Measurements from ENCODE around the gene RSPO1.
A peak's percentile ranks its signal among the peaks of the same experiment; 100 is the strongest.
"Not testable (repeated sequence)": the region's sequence is repeated elsewhere in the genome, so short reads cannot be mapped to it uniquely, and the experiment has no call there.

RSPO1 gene

GRCh38 chr1:37634244-37634991, at the start of gene RSPO1:
TSS of gene RSPO1 (minus strand) at chr1:37634892. CDS start at chr1:37629661, 5,231 bp downstream.
- peak; percentile 10 for DNase-seq

- DNase-seq: not testable (repeated sequence)
Measured at GRCh38 chr1:37684182-37684581, 49.5 kb upstream of the RSPO1 start.

- DNase-seq: peak; percentile 60
Measured at GRCh38 chr1:37682334-37682987, 47.8 kb upstream of the RSPO1 start.

- DNase-seq: no peak
Measured at GRCh38 chr1:37680933-37681332, 46.2 kb upstream of the RSPO1 start.

GRCh38 chr1:37677808-37678207, 43.1 kb upstream of the RSPO1 start:
- no peak for DNase-seq

- DNase-seq: no peak
Measured at GRCh38 chr1:37677143-37677439, 42.4 kb upstream of the RSPO1 start.

GRCh38 chr1:37676281-37677142, 41.8 kb upstream of the RSPO1 start:
- DNase-seq: no peak

- no peak for DNase-seq
Measured at GRCh38 chr1:37673920-37674319, 39.2 kb upstream of the RSPO1 start.

GRCh38 chr1:37672136-37672870, 37.6 kb upstream of the RSPO1 start:
- no peak for DNase-seq

GRCh38 chr1:37671261-37671660, 36.6 kb upstream of the RSPO1 start:
- no peak for DNase-seq

- no peak for DNase-seq
Measured at GRCh38 chr1:37670133-37670532, 35.4 kb upstream of the RSPO1 start.

GRCh38 chr1:37667023-37667671, 32.5 kb upstream of the RSPO1 start:
- DNase-seq: no peak

GRCh38 chr1:37666241-37666867, 31.7 kb upstream of the RSPO1 start:
- no peak for DNase-seq

GRCh38 chr1:37663426-37664000, 28.8 kb upstream of the RSPO1 start:
- no peak for DNase-seq

GRCh38 chr1:37662031-37662755, 27.5 kb upstream of the RSPO1 start:
- no peak for DNase-seq

GRCh38 chr1:37661401-37661800, 26.7 kb upstream of the RSPO1 start:
- DNase-seq: no peak

GRCh38 chr1:37660664-37661063, 26.0 kb upstream of the RSPO1 start:
- DNase-seq: no peak

- DNase-seq: no peak
Measured at GRCh38 chr1:37658486-37658885, 23.8 kb upstream of the RSPO1 start.

GRCh38 chr1:37657620-37658412, 23.1 kb upstream of the RSPO1 start:
- DNase-seq: no peak

- no peak for DNase-seq
Measured at GRCh38 chr1:37656881-37657280, 22.2 kb upstream of the RSPO1 start.
